Loucy (cell line): Measurements from ENCODE around the gene FMNL1.

Experiments
- CTCF ChIP-seq: fragments of 200-600 bp; sonication (generic); conservative IDR thresholded peaks from 2 replicates; pipeline ENCODE4 v1.5.1; 2014; ENCODE audit warnings: mild to moderate bottlenecking, antibody characterized with exemption, low read length
- EZH2phosphoT487 ChIP-seq: fragments of 200-600 bp; IDR thresholded peaks from 2 replicates; pipeline ENCODE4 v1.6.1; 2018; ENCODE audit warnings: antibody characterized with exemption, mild to moderate bottlenecking, moderate library complexity, borderline replicate concordance

- TF ChIP-seq CTCF = no peak
- TF ChIP-seq EZH2phosphoT487 = no peak
Observed at GRCh38 chr17:45184144-45184543, 37.5 kb upstream of the FMNL1 start.
